SK-N-SH (cell line): ENCODE measurements around the gene PSMB9.

Experiments used
- ELF1 ChIP-seq: IDR thresholded peaks from 2 replicates; pipeline ENCODE4 v1.4.0; 2012
- EZH2phosphoT487 ChIP-seq: fragments of 200-600 bp; sonication (generic); IDR thresholded peaks from 2 replicates; pipeline ENCODE4 v1.6.1; 2017; ENCODE audit warnings: low read depth, mixed run types, mild to moderate bottlenecking, antibody characterized with exemption, moderate library complexity, borderline replicate concordance
- FOXM1 ChIP-seq: IDR thresholded peaks from 2 replicates; pipeline ENCODE4 v1.4.0; 2012; ENCODE audit warnings: low read depth, mild to moderate bottlenecking
- POLR2AphosphoS5 ChIP-seq: IDR thresholded peaks from 2 replicates; pipeline ENCODE4 v1.6.1; 2012; ENCODE audit warnings: low read depth, low read length
- RAD21 ChIP-seq: IDR thresholded peaks from 2 replicates; pipeline ENCODE4 v1.6.1; 2012; ENCODE audit warnings: mild to moderate bottlenecking, low read length
- RCOR1 ChIP-seq: fragments of 150-350 bp; IDR thresholded peaks from 2 replicates; pipeline ENCODE4 v1.6.1; 2017; ENCODE audit warnings: antibody characterized with exemption, low read length
- SIN3A ChIP-seq: IDR thresholded peaks from 2 replicates; pipeline ENCODE4 v1.6.1; 2012; ENCODE audit warnings: low read depth, mild to moderate bottlenecking, low read length, moderate library complexity, borderline replicate concordance
- TF ChIP-seq, protein P1 (sequence below): fragments of 200-600 bp; sonication (generic); IDR thresholded peaks from 2 replicates; pipeline ENCODE4 v1.6.1; 2017; ENCODE audit warnings: antibody characterized with exemption, mild to moderate bottlenecking, moderate library complexity
- TF ChIP-seq, protein P2 (sequence below): IDR thresholded peaks from 2 replicates; pipeline ENCODE4 v1.4.0; 2012; ENCODE audit warnings: low read depth, borderline replicate concordance
- TF ChIP-seq, protein P3 (sequence below): fragments of 150-350 bp; IDR thresholded peaks from 2 replicates; pipeline ENCODE4 v1.6.1; 2017; ENCODE audit warnings: antibody characterized with exemption, low read length, low read depth, borderline replicate concordance

DNA sequence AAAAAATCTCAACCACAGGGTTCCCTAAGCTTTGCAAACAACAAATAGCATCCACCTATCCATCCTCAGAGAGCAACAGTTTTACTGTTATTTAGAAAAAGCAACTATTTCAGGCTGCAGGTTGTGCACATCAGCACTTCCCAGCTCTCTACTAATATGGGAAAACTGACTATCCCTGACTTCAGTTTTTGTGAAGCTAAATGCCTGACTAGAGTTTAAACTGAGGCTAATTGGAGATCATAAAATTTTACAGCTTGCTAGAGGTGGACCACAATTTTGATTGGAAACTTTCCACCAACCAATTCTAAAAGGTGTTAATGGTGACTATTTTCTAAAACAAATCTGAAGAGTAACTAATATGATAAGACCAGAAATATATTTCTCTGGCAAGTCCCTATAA, 50.0 kb downstream of the PSMB9 start:
- no peak for TF ChIP-seq RAD21
- no peak for TF ChIP-seq SIN3A
- TF ChIP-seq, protein P1, sequence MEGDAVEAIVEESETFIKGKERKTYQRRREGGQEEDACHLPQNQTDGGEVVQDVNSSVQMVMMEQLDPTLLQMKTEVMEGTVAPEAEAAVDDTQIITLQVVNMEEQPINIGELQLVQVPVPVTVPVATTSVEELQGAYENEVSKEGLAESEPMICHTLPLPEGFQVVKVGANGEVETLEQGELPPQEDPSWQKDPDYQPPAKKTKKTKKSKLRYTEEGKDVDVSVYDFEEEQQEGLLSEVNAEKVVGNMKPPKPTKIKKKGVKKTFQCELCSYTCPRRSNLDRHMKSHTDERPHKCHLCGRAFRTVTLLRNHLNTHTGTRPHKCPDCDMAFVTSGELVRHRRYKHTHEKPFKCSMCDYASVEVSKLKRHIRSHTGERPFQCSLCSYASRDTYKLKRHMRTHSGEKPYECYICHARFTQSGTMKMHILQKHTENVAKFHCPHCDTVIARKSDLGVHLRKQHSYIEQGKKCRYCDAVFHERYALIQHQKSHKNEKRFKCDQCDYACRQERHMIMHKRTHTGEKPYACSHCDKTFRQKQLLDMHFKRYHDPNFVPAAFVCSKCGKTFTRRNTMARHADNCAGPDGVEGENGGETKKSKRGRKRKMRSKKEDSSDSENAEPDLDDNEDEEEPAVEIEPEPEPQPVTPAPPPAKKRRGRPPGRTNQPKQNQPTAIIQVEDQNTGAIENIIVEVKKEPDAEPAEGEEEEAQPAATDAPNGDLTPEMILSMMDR: no peak
- TF ChIP-seq, protein P2, sequence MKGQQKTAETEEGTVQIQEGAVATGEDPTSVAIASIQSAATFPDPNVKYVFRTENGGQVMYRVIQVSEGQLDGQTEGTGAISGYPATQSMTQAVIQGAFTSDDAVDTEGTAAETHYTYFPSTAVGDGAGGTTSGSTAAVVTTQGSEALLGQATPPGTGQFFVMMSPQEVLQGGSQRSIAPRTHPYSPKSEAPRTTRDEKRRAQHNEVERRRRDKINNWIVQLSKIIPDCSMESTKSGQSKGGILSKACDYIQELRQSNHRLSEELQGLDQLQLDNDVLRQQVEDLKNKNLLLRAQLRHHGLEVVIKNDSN: no peak
- TF ChIP-seq EZH2phosphoT487: no peak
- TF ChIP-seq FOXM1: no peak
- TF ChIP-seq, protein P3, sequence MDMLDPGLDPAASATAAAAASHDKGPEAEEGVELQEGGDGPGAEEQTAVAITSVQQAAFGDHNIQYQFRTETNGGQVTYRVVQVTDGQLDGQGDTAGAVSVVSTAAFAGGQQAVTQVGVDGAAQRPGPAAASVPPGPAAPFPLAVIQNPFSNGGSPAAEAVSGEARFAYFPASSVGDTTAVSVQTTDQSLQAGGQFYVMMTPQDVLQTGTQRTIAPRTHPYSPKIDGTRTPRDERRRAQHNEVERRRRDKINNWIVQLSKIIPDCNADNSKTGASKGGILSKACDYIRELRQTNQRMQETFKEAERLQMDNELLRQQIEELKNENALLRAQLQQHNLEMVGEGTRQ: no peak
- no peak for TF ChIP-seq ELF1
- no peak for TF ChIP-seq RCOR1
- TF ChIP-seq POLR2AphosphoS5: no peak
